K562 (cell line): Measurements from ENCODE around the gene RERE.

Experiments
- CEBPG ChIP-seq, 3 experiments: fragments of 200-800 bp in 1 of 3; sonication (Bioruptor generic) in 1 of 3; sonication (generic) in 1 of 3; formaldehyde crosslinking in 1 of 3; IDR thresholded peaks in 2 of 3; conservative IDR thresholded peaks in 1 of 3; 2 replicates each; pipeline versions ENCODE4 v1.6.1 to v1.8.0; 2016 to 2022; ENCODE audit warnings: missing compliant biosample characterization in 2 of 3, missing genetic modification characterization in 2 of 3, mild to moderate bottlenecking in 1 of 3, missing genetic modification reagents in 1 of 3
- ELF4 ChIP-seq: fragments of 450-650 bp; formaldehyde crosslinking; IDR thresholded peaks from 2 replicates; pipeline ENCODE4 v1.4.0; 2022; ENCODE audit warnings: missing genetic modification characterization
- KDM1A ChIP-seq, 2 experiments: fragments of 450-650 bp; IDR thresholded peaks; 2 replicates each; pipeline ENCODE4 v1.6.1; 2016; ENCODE audit warnings: mild to moderate bottlenecking in 2 of 2
- RNF2 ChIP-seq: sonication (generic); IDR thresholded peaks from 2 replicates; pipeline ENCODE4 v1.6.1; 2016

DNA sequence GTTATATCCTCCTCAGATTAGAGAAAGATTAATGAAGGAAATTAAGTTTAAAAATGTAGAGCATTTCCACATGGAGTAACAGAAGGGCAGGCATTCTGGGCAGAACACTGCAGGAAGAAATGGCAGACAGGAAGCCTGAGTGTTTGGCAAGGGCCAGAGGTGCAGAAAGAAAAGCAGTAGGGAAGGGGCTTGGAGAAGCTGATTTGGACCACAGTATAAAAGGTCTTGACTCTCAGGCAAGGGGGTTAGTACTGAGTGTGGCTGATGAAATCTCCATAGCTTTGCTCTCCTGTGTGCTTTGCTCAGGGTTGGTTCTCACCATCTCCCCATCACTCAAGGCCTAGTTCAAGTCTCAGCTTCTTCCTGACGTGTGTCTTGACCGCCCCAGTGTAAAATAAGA is 419.4 kb downstream of the RERE start:
- TF ChIP-seq KDM1A (IDR thresholded peaks at IDR 0.05) = no peak
- TF ChIP-seq CEBPG (CRISPR knock-in tag; IDR thresholded peaks at IDR 0.05) = no peak
- TF ChIP-seq CEBPG (tag; conservative IDR thresholded peaks at IDR 0.05 in 1 of 2, IDR thresholded peaks at IDR 0.05 in 1 of 2) = no peak
- no peak for TF ChIP-seq RNF2
- no peak for TF ChIP-seq ELF4 (CRISPR knock-in tag)
